PC-3 (cell line): ENCODE results near the gene MAPKAP1.

Source experiments
- CTCF ChIP-seq: fragments of 300-600 bp; sonication (generic); conservative IDR thresholded peaks from 2 replicates; pipeline ENCODE4 v1.5.1; 2017; ENCODE audit warnings: antibody characterized with exemption, low read depth, mild to moderate bottlenecking, low read length
- EZH2 ChIP-seq: fragments of 300-600 bp; sonication (generic); IDR thresholded peaks from one replicate; pipeline ENCODE4 v1.6.1; 2017; ENCODE audit warnings: antibody characterized with exemption, mild to moderate bottlenecking, low read length; ENCODE audit not compliant: unreplicated experiment
- EZH2phosphoT487 ChIP-seq: fragments of 300-600 bp; sonication (generic); IDR thresholded peaks from 2 replicates; pipeline ENCODE4 v1.6.1; 2018; ENCODE audit warnings: mild to moderate bottlenecking, antibody characterized with exemption, low read length, borderline replicate concordance

GRCh38 chr9:125568621-125569020 is 138.4 kb downstream of the MAPKAP1 start:
- TF ChIP-seq CTCF = no peak
- no peak for TF ChIP-seq EZH2phosphoT487
- TF ChIP-seq EZH2 = no peak
